A549 (cell line): ENCODE results near the gene CTDP1. TPM values are rescaled to one million over a fixed set of nuclear protein-coding genes. Genes with fewer than 3 reads are reported as not detected.

Source experiments
- ATAC-seq, 2 experiments: fragments of 200-7000 bp in 1 of 2; fragments of >200 bp in 1 of 2; cut with Nextera tagmentation in 1 of 2; cut with Tn5 transposase in 1 of 2; 3 replicates each; pipeline versions ENCODE4 v1.8.0 to v1.9.1; 2018 to 2020; ENCODE audit warnings: mild to moderate bottlenecking in 1 of 2, moderate library complexity in 1 of 2
- CTCF ChIA-PET: fragments of 300-600 bp; sonication (Branson Sonifier 250); formaldehyde crosslinking; extraction: SDS; loops from one replicate; lab custom pipeline; 2021; ENCODE audit warnings: antibody characterized with exemption, inconsistent platforms; lab: Yijun Ruan, JAX
- POLR2A ChIA-PET: fragments of 350-600 bp; formaldehyde crosslinking; extraction: SDS; loops from one replicate; lab custom pipeline; 2021; ENCODE audit warnings: antibody characterized with exemption, inconsistent platforms; lab: Yijun Ruan, JAX
- DNase-seq, 2 experiments: peaks; one replicate each; pipeline versions ENCODE4 v3.0.0 to v3.0.0-alpha.2; 2011 to 2016; ENCODE audit warnings: low read depth in 1 of 2, low spot score in 1 of 2
- FAIRE-seq: peaks from 2 replicates; lab custom pipeline; 2011; peaks lifted over from hg19 to GRCh38; lab: Jason Lieb, UNC
- H3K27ac ChIP-seq, 2 experiments: fragments of >200 bp; sonication (Bioruptor Twin); formaldehyde crosslinking; 3 replicates each; pipeline ENCODE4 v1.5.1; 2016 to 2017
- H3K4me1 ChIP-seq: fragments of >200 bp; sonication (Bioruptor Twin); formaldehyde crosslinking; 3 replicates; pipeline ENCODE4 v1.6.1; 2016
- H3K4me2 ChIP-seq: fragments of >200 bp; sonication (Bioruptor Twin); formaldehyde crosslinking; 3 replicates; pipeline ENCODE4 v1.6.1; 2016
- H3K4me3 ChIP-seq: fragments of >200 bp; sonication (Bioruptor Twin); formaldehyde crosslinking; 3 replicates; pipeline ENCODE4 v1.5.1; 2016
- H3K9me3 ChIP-seq: fragments of >200 bp; sonication (Bioruptor Twin); formaldehyde crosslinking; 3 replicates; pipeline ENCODE4 v1.6.1; 2016
- BHLHE40 ChIP-seq: IDR thresholded peaks from 2 replicates; pipeline ENCODE4 v1.6.1; 2012; ENCODE audit warnings: low read depth, low read length, inconsistent platforms
- CEBPB ChIP-seq, 2 experiments: fragments of >200 bp in 1 of 2; sonication (Bioruptor Twin) in 1 of 2; formaldehyde crosslinking in 1 of 2; IDR thresholded peaks; 2 replicates each; pipeline ENCODE4 v1.6.1; 2012 to 2016
- CHD2 ChIP-seq: fragments of 150-350 bp; IDR thresholded peaks from 2 replicates; pipeline ENCODE4 v1.6.1; 2014; ENCODE audit warnings: low read length; ENCODE audit not compliant: partially characterized antibody
- CHD4 ChIP-seq: fragments of 200-600 bp; sonication (generic); IDR thresholded peaks from 2 replicates; pipeline ENCODE4 v1.6.1; 2016; ENCODE audit warnings: antibody characterized with exemption, mild to moderate bottlenecking, borderline replicate concordance
- CTCF ChIP-seq: fragments of >200 bp; sonication (Bioruptor Twin); formaldehyde crosslinking; IDR thresholded peaks from 3 replicates; pipeline ENCODE4 v1.5.1; 2016
- EHF ChIP-seq: fragments of 250-450 bp; sonication (Bioruptor Pico); IDR thresholded peaks from 2 replicates; pipeline ENCODE4 v1.5.0; 2020; ENCODE audit warnings: mild to moderate bottlenecking
- EP300 ChIP-seq, 2 experiments: fragments of >200 bp; sonication (Bioruptor Twin); formaldehyde crosslinking; IDR thresholded peaks; 2 replicates in 1 of 2; 3 replicates in 1 of 2; pipeline ENCODE4 v1.6.1; 2016 to 2017
- ESRRA ChIP-seq: fragments of 150-350 bp; IDR thresholded peaks from 2 replicates; pipeline ENCODE4 v1.6.1; 2014; ENCODE audit warnings: mild to moderate bottlenecking, low read length, borderline replicate concordance
- HDAC2 ChIP-seq: fragments of 200-600 bp; sonication (generic); IDR thresholded peaks from 2 replicates; pipeline ENCODE4 v1.6.1; 2016
- HOXA7 ChIP-seq: fragments of 250-450 bp; sonication (Bioruptor Pico); IDR thresholded peaks from 2 replicates; pipeline ENCODE4 v1.5.0; 2020; ENCODE audit warnings: mild to moderate bottlenecking, moderate library complexity
- HOXB13 ChIP-seq: fragments of 250-450 bp; sonication (Bioruptor Pico); IDR thresholded peaks from 2 replicates; pipeline ENCODE4 v1.5.0; 2020; ENCODE audit warnings: low read depth, mild to moderate bottlenecking, moderate library complexity
- HOXB5 ChIP-seq: fragments of 250-450 bp; sonication (Bioruptor Pico); IDR thresholded peaks from 2 replicates; pipeline ENCODE4 v1.5.0; 2020; ENCODE audit warnings: mild to moderate bottlenecking, moderate library complexity
- JUN ChIP-seq, 2 experiments: fragments of >200 bp; sonication (Bioruptor Twin); formaldehyde crosslinking; IDR thresholded peaks; 2 replicates in 1 of 2; 3 replicates in 1 of 2; pipeline ENCODE4 v1.6.1; 2016 to 2017
- JUNB ChIP-seq: fragments of >200 bp; sonication (Bioruptor Twin); formaldehyde crosslinking; IDR thresholded peaks from 2 replicates; pipeline ENCODE4 v1.6.1; 2016
- MAFK ChIP-seq: fragments of 450-650 bp; IDR thresholded peaks from 2 replicates; pipeline ENCODE4 v1.6.1; 2014; ENCODE audit not compliant: partially characterized antibody
- MAX ChIP-seq: IDR thresholded peaks from 2 replicates; pipeline ENCODE4 v1.6.1; 2012
- MYC ChIP-seq: IDR thresholded peaks from 2 replicates; pipeline ENCODE4 v1.6.1; 2012; ENCODE audit warnings: mild to moderate bottlenecking, inconsistent platforms, low read length, improper control_type of control experiment, borderline replicate concordance
- RAD21 ChIP-seq, 2 experiments: fragments of >200 bp in 1 of 2; sonication (Bioruptor Twin) in 1 of 2; formaldehyde crosslinking in 1 of 2; IDR thresholded peaks in 1 of 2; conservative IDR thresholded peaks in 1 of 2; 2 replicates in 1 of 2; 3 replicates in 1 of 2; pipeline ENCODE4 v1.6.1; 2012 to 2018; ENCODE audit warnings: inconsistent platforms in 1 of 2
- RARB ChIP-seq: fragments of 250-450 bp; sonication (Bioruptor Pico); IDR thresholded peaks from 2 replicates; pipeline ENCODE4 v1.8.0; 2021; ENCODE audit warnings: mild to moderate bottlenecking, moderate library complexity
- REST ChIP-seq: fragments of 200-600 bp; sonication (generic); IDR thresholded peaks from 2 replicates; pipeline ENCODE4 v1.6.1; 2016; ENCODE audit warnings: antibody characterized with exemption, mild to moderate bottlenecking, moderate library complexity
- RFX5 ChIP-seq: fragments of 450-650 bp; IDR thresholded peaks from 2 replicates; pipeline ENCODE4 v1.7.1; 2014; ENCODE audit warnings: antibody characterized with exemption, mild to moderate bottlenecking, moderate library complexity
- SMC3 ChIP-seq: fragments of >200 bp; sonication (Bioruptor Twin); formaldehyde crosslinking; IDR thresholded peaks from 3 replicates; pipeline ENCODE4 v1.6.1; 2018; ENCODE audit warnings: inconsistent platforms
- SREBF2 ChIP-seq: fragments of 450-650 bp; IDR thresholded peaks from 2 replicates; pipeline ENCODE4 v1.6.1; 2014; ENCODE audit warnings: mild to moderate bottlenecking, moderate library complexity
- TP53 ChIP-seq: fragments of 250-450 bp; sonication (Bioruptor Pico); IDR thresholded peaks from 2 replicates; pipeline ENCODE4 v1.5.0; 2021; ENCODE audit warnings: mild to moderate bottlenecking, moderate library complexity
- ZSCAN20 ChIP-seq: fragments of 250-450 bp; sonication (Bioruptor Pico); IDR thresholded peaks from 2 replicates; pipeline ENCODE4 v1.8.0; 2022; ENCODE audit warnings: mild to moderate bottlenecking, moderate library complexity
- WGBS: methylation state at CpG from one replicate; pipeline ENCODE4 v1.1.6; 2017; ENCODE audit errors: missing lambda C conversion rate; 5-methylcytosine and 5-hydroxymethylcytosine counted together
- polyA plus RNA-seq, 4 experiments: library from polyadenylated mRNA; depleted of rRNA in 3 of 4; stranded (reverse); fragments of >200 nt; fragmentation: RNase III in 1 of 4; extraction: RNeasy Plus Mini Kit Qiagen cat#74134 plus additional on column Dnase treatment in 1 of 4; gene quantifications; 2 replicates in 3 of 4; 3 replicates in 1 of 4; pipeline ENCODE4 v1.2.3, GENCODE V29; 2011 to 2017
- TF ChIP-seq, protein P1 (sequence below): IDR thresholded peaks from 2 replicates; pipeline ENCODE4 v1.6.1; 2012

CTDP1 gene
- polyA plus RNA-seq, 2 of the 4 experiments (the other 2 are of a cell fraction): 6.8 to 12.1 TPM

DNA sequence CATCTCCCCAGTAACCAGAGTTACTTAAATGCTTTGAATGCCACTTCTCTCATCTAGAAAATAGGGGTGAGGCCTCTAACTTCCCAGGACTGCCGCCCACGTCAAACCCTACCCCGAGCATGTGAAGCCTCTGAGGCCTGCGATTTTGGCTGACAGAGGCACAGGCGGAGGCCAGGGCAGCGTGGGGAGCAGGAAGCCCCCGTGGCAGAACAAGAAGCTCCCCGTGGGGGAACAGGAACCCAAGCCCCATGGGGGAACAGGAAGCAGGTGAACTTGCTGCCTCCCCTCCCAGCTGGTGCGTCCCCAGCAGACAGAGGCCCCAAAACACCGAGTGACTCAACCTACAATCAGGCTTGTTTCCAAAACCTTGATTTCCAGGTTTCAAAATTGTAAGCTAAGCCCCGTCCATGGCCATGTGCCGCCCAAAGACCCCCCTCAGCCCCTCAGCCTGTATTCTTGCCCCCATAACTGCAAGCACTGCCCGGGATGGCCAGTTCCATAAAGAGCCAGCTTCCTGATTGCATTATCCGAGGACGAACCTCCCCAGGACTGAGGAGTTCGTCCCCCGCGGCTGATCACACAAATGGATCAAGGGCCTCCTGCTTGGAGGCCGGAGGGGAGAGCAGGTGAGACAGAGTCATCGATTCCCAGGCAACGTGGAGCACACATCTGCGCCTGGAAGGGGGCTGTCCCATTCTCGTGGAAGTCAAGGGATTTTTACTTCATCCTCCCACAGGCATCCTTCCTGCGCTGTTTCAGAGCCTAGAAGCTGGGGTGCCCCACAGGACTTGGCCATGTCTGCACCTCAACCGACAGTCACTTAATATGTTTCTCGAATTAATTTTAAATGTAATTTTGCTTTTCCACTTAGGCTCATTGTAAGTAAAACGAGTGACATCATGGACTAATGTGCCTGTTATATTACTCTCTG, 36.3 kb upstream of the CTDP1 start:
- no peaks in the 10 kb centered on the region for H3K4me1 ChIP-seq
- TF ChIP-seq MAX: no peak
- no peak for TF ChIP-seq CHD4
- TF ChIP-seq JUNB: no peak
- TF ChIP-seq HOXA7: no peak
- TF ChIP-seq EHF (CRISPR knock-in tag): no peak
- TF ChIP-seq ZSCAN20 (CRISPR knock-in tag): no peak
- TF ChIP-seq, protein P1, sequence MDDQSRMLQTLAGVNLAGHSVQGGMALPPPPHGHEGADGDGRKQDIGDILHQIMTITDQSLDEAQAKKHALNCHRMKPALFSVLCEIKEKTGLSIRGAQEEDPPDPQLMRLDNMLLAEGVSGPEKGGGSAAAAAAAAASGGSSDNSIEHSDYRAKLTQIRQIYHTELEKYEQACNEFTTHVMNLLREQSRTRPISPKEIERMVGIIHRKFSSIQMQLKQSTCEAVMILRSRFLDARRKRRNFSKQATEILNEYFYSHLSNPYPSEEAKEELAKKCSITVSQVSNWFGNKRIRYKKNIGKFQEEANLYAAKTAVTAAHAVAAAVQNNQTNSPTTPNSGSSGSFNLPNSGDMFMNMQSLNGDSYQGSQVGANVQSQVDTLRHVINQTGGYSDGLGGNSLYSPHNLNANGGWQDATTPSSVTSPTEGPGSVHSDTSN: no peak
- no peak for TF ChIP-seq ESRRA
- TF ChIP-seq RFX5: no peak
- TF ChIP-seq, all 56 proteins: peak for 0
- FAIRE-seq: no peak
- H3K4me2 ChIP-seq: peak overlapping the region; percentile 47; the same call in 1 of the 3 replicates
- no peak overlapping the region for H3K4me3 ChIP-seq
- POLR2A ChIA-PET: no interaction called here
- WGBS: 59% methylated on average over 17 of the region's 27 CpGs
- H3K9me3 ChIP-seq: no peaks in the 10 kb centered on the region
- DNase-seq: no peak
- ATAC-seq: peak in 1 of 2 experiments; percentile 27; a peak in 2 of 6 replicates
- CTCF ChIA-PET: interaction anchor here (0.9 to 7.8 kb wide), 8 partner anchors 8 to 268 kb away, joined by 3 to 70 read pairs (median 4); no protein-coding TSS in a partner anchor
- H3K27ac ChIP-seq: no peak overlapping the region

DNA sequence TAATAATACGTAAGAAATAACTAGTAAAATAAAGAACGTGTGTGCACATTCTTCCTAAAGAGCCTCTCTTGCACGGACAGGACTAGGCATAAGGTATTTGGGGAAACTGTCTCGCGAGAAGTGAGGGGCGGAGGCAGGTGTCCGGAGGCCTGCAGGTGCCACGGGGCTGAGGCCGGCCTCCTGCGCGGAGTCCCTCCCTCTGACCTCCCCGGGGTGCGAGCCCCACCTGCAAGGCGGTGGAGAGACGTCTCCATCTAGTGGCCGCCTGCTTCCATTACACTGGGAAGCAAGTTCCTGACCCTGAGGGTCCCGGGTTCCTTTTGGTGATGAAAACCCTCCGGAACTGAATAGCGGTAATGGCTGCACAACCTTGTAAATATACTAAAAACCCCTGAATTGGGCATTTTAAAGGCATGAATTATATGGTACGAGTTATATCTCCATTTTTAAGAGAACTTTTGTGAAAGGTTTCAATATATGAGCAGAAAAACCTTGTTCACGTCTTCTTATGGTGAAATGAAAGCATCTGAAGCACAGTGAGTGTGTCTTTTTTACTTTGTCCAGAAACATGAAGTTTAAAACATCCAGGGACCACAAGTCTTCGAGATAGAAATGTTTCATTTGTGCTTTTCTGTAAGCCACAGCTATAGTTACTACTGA, 35.5 kb upstream of the CTDP1 start:
- DNase-seq (peak; percentile 64 to 68), FAIRE-seq (no peak), ATAC-seq (peak; percentile 88 to 95)
- peak overlapping the region; percentile 47; the same call in 2 of the 3 replicates for H3K4me2 ChIP-seq
- no peak overlapping the region for H3K27ac ChIP-seq
- ChIA-PET CTCF (interaction anchor here (0.8 to 7.8 kb wide), 10 partner anchors 10 to 269 kb away, joined by 3 to 70 read pairs (median 4); no protein-coding TSS in a partner anchor), POLR2A (no interaction called here)
- 14% methylated on average over 15 of the region's 22 CpGs for WGBS
- no peak overlapping the region for H3K4me3 ChIP-seq
- H3K9me3 ChIP-seq: no peaks in the 10 kb centered on the region
- no peaks in the 10 kb centered on the region for H3K4me1 ChIP-seq
- TF ChIP-seq HOXB5 (CRISPR knock-in tag) (no peak), TP53 (CRISPR knock-in tag) (no peak), MAFK (no peak), RARB (CRISPR knock-in tag) (no peak), MAX (no peak), JUNB (no peak), CTCF (peak; percentile 74), CHD2 (peak; percentile 65), REST (peak; percentile 27; the same call in 1 of the 2 replicates), RAD21 (conservative IDR thresholded peaks at IDR 0.05 in 1 of 2, IDR thresholded peaks at IDR 0.05 in 1 of 2) (peak; percentile 84 to 86), BHLHE40 (no peak), HDAC2 (no peak), EHF (CRISPR knock-in tag) (no peak), SREBF2 (no peak), JUN (IDR thresholded peaks at IDR 0.05) (no peak), ZSCAN20 (CRISPR knock-in tag) (no peak), CEBPB (IDR thresholded peaks at IDR 0.05) (no peak), EP300 (IDR thresholded peaks at IDR 0.05) (no peak), SMC3 (peak; percentile 71), MYC (no peak), RFX5 (no peak), HOXB13 (CRISPR knock-in tag) (no peak)
- TF ChIP-seq, protein P1: no peak
